Thyroid gland (tissue), 4 donors: ENCODE measurements around the gene STK40.

Experiments used
- POLR2A ChIP-seq, 2 donors: fragments of 450-650 bp; IDR thresholded peaks; one replicate each; pipeline ENCODE4 v1.6.1; 2017; ENCODE audit warnings: antibody characterized with exemption in 2 of 2, mild to moderate bottlenecking in 2 of 2, moderate library complexity in 1 of 2
- TF ChIP-seq, protein P1 (sequence below), 6 experiments: fragments of 200-600 bp in 3 of 6; fragments of 450-650 bp in 3 of 6; sonication (generic) in 3 of 6; IDR thresholded peaks; one replicate each; pipeline ENCODE4 v1.5.1; 2016 to 2019; ENCODE audit warnings: antibody characterized with exemption in 6 of 6, mild to moderate bottlenecking in 2 of 6, inconsistent platforms in 1 of 6, moderate library complexity in 1 of 6

DNA sequence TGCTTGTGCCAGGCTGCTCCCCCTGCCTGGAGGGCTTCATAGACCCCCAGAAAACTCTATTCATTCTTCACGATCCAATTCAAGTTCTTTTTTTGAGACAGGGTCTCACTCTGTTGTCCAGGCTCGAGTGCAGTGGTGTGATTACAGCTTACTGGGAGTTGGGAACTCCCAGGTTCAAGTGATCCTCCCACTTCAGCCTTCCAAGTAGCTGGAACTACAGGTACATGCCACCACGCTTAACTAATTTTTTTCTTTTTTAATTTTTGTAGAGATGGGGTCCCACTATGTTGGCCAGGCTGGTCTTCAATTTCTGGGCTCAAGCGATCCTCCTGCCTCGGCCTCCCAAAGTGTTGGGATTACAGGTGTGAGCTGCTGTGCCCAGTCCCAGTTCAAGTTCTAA is 4.3 kb downstream of the STK40 start:
- no peak for TF ChIP-seq POLR2A (IDR thresholded peaks at IDR 0.05)
- TF ChIP-seq, protein P1, sequence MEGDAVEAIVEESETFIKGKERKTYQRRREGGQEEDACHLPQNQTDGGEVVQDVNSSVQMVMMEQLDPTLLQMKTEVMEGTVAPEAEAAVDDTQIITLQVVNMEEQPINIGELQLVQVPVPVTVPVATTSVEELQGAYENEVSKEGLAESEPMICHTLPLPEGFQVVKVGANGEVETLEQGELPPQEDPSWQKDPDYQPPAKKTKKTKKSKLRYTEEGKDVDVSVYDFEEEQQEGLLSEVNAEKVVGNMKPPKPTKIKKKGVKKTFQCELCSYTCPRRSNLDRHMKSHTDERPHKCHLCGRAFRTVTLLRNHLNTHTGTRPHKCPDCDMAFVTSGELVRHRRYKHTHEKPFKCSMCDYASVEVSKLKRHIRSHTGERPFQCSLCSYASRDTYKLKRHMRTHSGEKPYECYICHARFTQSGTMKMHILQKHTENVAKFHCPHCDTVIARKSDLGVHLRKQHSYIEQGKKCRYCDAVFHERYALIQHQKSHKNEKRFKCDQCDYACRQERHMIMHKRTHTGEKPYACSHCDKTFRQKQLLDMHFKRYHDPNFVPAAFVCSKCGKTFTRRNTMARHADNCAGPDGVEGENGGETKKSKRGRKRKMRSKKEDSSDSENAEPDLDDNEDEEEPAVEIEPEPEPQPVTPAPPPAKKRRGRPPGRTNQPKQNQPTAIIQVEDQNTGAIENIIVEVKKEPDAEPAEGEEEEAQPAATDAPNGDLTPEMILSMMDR (IDR thresholded peaks at IDR 0.05) = no peak
